Measurements from ENCODE around the gene TMEM205.
"Not testable (repeated sequence)": the region's sequence is repeated elsewhere in the genome, so short reads cannot be mapped to it uniquely, and the experiment has no call there.

TMEM205 gene

DNA sequence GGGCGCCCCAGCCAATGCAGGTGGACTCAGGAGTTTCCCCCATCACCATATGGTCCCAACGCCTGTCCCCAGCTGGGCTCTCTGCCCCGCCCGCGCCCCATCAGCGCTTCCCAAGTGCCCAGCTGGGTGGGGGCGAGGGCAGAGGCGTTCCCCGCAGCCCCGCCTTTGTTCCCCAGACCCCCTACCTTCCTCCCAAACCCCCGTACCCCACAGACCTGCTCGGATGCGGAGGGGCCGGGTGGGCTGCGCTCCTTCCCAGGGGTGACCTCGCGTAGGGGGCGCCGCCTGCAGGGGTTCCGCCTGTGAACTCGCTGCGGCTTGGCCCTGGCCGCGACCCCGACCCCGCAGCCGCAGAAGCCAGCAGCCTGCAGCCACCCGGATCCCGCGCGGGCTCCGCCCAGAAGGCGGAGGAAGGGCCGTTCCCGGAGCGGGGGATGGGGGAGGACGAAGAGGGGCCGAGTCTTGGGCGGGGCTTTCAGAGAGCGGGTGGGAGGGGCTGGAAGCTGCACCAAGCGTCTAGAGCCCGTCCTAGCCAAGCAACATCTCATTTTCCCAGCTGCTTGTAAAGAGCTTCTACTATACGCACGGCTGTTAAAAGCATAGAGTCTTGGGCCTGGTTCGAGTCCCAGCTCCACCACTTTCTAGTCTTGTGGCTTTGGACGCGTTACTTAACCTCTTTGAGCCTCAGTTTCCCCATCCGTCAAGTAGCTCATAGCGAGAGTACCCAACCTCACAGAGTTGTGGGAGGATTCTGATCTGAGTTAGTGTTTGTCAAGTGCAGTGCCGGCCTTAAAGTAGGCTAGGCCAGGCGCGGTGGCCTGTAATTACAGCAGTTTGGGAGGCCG, 6.6 kb downstream of the TMEM205 start, which contains the start of gene RAB3D:
TSS of gene RAB3D (minus strand) at position 404 of the 845 bp plus-strand sequence. CDS start 2,258 bp downstream, outside the sequence.
- DNase-seq (ENCODE audit: low read depth), result peak; percentile 72

DNA sequence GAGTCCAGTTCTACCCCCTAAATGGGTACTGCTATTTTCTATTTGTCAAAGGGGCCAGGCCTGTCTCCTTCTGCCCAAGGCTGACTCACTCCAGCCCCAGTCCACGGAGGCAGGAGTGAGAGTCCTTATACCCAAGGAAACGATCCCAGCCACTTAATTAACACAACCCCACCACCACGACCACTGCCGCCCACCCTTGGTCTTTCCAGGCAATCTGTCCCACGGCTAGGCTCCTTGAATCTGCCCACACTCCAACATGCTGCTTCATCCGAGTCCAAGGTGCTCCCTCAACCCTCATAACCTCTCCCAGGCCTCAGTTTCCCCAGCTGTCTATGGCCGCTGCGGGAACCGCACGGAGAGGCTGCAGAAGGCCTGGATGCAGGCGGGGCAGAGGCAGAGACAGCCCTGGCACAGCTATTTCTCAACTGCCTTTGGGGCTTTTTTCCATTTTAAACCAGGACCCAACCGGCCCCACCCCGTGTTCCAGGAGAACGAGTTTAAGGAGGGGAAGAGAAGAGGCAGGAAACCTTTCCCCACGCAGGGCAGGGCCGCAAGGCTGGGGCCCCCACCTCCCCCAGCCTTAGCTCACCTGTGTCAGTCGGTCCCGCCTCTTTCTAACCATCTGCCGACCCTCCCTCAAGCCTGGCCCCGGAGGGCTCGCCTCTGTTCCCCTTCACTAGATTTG, 7.4 kb downstream of the TMEM205 start:
- no peak for DNase-seq (ENCODE audit: low read depth)

DNA sequence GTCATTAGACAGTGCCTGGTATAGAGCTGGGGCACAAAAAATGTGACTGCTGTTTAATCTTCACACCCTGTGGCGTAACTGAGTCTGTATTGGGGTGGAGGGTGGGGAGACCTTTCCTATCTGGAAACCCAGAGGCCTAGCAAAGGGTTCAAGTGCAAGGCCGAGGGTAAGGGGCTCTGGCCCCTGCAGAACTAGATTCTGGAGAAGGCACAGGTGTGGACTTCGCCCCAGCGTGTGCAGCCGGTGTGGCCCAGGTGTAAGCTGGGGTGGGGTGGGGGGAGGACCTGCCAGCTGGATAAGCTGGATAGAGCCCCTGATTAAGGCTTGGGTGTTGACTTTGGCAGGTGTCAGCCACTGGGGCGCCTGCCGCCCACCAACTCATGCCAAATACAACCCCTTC, 7.9 kb downstream of the TMEM205 start:
- no peak for DNase-seq (ENCODE audit: low read depth)

DNA sequence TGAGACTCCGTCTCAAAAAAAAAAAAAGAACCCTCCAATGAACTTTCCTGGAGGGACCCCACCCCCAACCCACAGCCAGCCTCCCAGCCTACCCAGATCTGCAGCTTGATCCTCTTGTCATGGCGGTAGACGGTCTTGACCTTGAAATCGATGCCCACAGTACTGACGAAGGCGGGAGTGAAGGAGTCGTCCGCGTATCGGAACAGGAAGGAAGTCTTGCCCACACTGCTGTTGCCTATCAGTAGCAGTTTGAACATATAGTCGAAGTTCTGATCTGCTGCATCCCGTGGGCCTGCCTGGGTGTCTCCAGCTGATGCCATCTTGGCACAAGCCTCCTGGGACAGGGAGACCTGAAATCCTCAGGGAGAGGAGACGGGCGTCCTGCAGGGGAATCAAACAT, 9.0 kb downstream of the TMEM205 start:
- DNase-seq (ENCODE audit: low read depth), result no peak

DNA sequence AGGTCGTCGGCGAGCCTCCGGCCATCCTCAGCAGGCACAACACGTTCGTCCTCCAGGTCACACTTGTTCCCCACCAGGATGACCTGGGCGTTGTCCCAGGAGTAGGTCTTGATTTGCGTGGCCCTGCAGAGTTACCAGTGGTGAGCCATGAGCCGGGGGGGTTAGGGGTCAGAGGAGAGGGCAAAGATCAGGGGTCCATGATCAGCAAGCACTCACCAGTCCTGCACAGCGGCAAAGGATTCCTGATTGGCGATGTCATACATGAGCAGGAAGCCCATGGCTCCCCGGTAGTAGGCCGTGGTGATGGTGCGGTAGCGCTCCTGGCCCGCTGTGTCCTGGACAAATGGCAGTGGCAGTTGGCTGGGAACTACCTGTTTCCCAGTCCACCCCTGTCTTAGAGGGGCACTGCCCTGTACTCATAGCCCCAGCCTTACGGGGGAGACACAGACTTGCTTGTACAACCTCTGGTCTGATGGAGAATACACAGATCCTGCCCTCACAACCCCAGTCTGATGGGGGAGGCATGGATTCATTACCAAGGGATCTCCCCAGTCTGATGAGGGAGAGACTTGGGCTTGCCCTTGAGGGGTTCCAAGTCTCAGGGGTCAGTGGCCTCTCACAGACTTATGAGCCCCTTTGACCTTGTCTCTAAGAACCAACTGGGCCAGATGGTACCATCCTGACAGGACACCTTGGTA, 10.5 kb downstream of the TMEM205 start:
- DNase-seq (ENCODE audit: low read depth), result no peak

DNA sequence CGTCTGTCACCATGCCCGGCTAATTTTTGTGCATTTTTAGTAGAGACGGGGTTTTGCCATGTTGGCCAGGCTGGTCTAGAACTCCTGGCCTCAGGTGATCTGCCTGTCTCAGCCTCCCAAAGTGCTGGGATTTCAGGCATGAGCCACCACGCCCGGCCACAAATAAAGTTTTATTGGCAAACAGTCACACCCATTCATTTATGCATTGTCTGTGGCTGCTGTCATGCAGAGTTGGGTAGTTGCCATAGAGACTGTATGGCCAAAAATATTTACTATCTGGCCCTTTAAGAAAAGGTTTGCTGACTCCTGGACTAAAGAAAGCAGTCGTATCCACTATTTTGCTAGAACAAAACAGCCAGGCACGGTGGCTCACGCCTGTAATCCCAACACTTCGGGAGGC, 12.2 kb downstream of the TMEM205 start:
- DNase-seq (ENCODE audit: low read depth), result not testable (repeated sequence)

DNA sequence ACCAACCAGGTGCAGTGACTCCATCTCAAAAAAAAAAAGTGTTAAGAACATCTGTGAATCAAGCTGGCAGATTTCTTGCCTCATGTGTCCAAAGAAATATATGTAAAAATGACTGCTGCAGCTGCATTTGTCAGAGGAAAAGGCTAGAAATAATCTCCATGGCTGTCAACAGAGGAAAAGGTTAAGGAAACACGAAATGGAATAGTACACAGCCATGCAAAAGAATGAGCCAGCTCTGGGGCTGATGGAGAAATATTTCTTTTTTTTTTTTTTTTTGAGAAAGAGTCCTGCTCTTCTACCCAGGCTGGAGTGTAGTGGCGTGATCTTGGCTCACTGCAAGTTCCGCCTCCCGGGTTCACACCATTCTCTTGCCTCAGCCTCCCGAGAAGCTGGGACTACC, 13.2 kb downstream of the TMEM205 start:
- DNase-seq (ENCODE audit: low read depth), result no peak

DNA sequence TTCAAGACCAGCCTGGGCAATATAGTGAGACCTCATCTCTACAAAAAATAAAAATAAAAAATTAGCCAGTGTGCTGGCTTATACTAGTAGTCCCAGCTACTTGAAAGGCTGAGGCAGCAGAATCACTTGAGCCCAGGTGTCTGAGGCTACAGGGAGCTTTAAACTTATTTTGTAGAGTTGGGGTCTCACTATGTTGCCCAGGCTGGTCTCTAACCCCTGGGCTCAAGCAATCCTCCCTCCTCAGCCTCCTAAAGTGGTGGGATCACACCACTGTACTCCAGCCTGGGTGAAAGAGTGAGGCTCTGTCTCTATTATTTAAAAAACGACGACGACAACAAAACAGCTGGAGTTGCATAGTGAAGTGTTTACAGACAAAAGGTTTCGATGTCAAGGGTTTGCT, 14.6 kb downstream of the TMEM205 start:
- DNase-seq (ENCODE audit: low read depth), result no peak

DNA sequence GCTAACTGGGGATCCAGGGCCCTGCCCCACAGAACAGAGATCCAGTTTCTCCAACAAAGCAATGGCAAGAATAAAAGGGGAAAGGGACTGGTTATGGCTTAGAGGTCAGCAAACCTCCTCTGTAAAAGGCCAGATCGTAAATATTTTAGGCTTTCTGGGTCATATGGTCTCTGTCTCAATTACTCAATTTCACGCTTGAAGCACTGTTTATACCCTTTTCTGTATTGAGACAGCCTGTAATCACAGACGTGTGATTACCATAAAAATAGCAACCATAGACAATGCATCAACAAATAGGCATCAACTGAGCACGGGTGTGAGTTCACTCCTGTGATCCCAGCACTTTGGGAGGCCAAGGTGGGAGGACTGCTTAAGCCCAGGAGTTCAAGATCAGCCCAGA, 15.9 kb downstream of the TMEM205 start:
- DNase-seq (ENCODE audit: low read depth), result no peak

DNA sequence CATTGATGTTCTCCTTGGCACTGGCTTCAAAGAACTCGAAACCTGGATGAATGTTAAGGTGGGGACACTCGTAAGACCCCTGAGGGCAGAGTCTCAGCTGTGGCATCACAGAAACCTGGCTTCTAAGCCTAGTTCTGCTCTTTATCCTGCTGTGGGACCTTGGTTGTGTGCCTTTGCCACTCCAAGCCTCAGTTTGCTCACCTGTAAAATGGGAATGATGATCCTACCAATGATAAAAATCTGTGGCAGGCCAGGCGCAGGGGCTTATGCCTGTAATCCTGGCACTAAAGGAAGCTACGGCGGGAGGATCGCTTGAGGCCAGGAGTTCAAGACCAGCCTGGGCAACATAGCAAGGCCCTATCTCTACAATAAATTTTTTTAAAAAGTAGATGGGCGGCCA, 20.5 kb downstream of the TMEM205 start:
- DNase-seq (ENCODE audit: low read depth), result no peak

DNA sequence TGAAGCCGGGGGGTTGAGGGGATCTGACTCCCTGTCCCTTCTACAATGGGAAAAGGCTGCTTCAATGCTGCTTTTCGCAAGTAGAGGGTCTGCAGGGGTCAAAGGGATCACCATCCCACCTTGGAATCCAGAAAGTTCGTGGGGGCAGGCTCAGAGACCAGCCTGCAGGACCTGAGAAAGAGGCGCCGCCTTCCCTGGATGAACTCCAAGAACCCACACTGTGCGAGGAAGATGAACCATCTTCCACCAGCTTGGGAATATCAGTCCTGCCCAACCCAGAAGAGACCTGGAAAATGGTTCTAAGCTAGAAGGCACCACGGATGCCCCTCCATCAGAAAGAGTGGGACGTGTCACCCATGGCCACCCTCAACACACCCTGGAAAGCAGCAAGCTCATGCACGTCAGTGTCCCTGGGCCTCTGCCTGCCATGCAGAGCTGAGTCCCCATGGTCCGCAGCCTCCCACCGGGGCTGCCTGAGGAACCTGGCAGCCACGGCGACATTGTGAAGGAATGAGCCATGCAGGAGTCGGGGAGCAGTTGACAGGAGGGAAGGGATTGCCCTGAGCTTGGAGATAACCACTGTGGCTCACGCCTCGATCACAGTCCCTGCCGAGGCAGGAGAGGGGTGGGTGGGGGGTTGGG, 21.2 kb downstream of the TMEM205 start:
- DNase-seq (ENCODE audit: low read depth), result no peak

DNA sequence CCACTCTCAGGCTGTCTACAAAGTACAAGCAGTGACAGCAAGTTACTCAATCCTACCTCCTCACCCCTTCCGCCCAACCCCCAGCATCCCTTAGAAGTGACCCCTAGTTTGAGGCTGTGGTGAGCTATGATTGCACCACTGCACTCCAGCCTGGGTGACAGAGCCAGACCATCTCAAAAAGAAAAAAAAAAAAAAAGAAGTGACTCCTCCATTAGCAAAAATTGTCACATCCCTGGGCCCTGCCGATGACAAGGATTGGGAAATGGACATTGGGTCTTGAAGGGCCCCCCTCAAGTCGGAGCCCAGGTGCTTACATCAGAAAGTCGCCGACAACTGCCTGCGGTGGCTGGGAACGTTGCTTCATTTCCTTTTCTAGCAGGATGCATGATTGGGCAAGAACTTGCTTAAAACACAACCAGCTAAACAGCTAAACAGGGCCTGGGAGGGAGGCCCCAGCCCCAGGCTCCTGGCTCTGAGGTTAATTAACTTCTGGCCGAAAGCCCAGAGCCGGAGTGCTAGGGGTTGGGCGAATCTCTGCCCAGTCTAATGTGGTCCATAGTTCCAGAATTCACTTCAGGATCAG, 21.9 kb downstream of the TMEM205 start:
- no peak for DNase-seq (ENCODE audit: low read depth)

DNA sequence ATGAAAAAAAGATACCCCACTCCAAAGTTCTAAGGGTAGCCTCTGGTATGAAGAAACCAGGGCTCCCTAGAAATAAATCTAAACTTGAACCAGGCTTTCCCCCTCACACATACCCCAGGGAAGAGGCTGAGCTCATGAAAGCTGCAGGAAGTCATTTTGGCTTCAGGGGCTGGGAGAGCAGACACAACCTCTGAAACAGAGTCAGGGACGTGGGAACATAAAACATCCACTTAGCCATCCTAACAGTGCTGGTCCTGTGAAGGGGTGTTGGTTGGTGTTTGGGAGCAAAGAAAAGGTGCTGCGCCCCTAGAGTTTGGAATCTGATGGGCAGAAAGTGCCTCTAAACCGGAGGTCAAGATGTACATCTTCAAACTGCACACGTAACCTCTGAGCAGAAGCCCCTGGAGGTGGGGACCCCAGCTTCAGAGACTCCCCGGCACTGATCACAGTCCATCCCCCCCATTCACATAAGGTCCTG, 22.4 kb downstream of the TMEM205 start:
- DNase-seq (ENCODE audit: low read depth), result no peak

DNA sequence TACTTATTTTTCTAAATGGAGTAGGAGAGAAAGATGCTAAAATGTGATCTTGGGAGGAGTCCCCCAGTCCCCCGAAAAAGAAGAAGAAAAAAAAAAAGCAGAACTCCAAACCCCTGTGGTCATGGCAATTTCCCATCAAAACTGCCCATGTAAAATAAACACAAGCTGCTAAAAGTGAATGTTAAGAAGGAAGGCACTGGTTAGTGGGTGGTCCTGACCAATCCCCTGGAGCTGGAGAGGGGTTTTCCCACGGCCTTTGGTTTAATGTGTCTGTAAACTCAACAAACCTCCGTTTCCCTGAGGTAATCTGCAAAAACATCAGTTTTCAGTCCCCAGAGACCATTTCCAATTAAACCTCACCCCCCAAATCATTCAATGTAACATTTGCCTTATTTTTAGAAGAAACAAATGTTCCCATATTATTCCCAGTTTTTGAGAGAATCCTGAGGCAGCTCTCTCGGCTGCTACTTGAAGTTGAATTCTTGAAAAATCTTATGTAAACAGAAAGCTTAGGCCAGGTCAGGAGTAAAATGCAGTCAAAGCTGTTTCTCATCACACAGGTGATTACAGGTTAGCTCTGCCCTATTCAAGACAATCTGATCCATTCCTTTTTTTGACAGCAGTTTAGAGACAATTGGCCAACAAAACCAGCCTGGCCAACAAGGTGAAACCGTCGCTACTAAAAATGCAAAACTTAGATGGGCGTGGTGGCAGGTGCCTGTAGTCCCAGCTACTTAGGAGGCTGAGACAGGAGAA, 23.6 kb downstream of the TMEM205 start:
- no peak for DNase-seq (ENCODE audit: low read depth)

DNA sequence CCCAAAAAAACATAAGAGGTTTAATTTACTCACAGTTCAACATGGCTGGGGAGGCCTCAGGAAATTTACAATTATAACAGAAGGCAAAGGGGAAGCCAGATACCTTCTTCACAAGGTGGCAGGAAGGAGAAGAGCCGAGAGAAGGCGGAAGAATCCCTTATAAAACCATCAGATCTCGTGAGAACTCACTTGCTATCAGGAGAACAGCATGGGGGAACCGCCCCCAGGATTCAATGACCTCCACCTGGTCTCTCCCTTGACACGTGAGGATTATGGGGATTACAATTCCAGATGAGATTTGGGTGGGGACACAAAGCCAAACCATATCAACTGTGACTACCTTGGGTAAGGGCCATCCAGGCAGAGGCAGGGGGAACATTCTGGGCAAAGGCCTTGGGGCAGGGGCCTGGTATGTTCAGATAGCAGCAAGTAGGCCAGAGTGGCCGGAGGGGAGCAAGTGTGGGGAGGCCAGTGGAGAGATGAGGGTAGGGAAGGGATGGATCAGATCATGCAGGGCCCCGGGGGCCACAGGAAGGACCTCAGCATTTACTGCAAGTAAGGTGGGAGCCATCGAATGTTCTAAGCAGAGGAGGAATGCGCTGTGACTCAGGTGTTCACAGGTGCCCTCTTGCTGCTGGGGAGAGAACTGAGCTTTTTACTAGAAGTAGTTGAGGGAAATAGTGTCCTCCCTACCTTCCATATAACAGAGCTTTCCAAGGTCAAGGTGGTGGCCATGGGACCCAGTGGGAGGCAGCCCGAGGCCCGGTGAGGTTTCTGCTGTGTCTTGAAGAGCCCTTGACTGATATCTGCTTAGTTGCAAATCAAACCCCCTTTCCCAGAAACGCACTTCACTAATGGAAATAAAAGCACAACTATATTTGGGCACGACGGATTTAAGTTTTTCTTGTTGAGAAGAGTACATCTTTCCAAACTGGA, 24.6 kb downstream of the TMEM205 start:
- DNase-seq (ENCODE audit: low read depth), result no peak

DNA sequence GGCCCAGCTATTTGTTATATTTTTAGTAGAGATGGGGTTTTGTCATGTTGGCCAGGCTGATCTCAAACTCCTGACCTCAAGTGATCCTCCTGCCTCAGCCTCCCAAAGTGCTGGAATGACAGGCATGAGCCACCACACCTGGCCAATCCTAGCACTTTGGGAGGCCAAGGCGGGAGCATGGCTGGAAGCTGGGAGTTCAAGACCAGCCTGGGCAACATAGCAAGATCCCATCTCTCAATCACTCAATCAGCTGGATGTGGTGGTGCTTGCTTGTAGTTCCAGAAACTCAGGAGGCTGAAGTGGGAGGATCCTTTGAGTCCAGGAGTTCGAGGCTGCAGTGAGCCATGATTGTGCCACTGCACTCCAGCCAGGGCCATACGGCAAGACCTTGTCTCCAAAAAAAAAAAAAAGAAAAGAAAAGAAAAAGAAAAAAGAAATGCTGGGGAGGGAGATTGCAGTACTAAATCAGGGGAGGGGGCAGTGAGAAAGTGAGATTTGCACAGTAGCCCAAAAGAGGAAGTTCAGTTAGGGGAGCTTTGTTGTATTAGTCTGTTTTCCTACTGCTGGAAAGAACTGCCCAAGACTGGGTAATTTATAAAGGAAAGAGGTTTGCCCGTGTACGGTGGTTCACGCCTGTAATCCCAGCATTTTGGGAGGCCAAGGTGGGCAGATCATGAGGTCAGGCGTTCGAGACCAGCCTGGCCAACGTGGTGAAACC, 25.6 kb downstream of the TMEM205 start:
- DNase-seq (ENCODE audit: low read depth), result not testable (repeated sequence)

DNA sequence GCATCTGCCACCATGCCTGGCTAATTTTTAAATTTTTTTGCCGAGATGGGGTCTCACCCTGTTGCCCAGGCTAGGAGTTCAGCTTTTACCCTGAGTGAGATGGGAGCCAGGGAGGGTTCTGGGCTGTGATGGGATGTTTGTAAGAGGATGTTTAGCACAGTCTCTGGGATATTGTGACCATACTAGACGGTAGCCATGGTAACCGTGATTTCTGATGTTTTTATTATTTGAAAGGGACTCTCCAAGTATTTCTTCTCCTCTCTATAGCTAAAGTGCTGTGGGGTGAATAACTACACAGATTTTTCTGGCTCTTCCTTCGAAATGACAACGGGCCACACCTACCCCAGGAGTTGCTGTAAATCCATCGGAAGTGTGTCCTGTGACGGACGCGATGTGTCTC, 39.7 kb downstream of the TMEM205 start:
- no peak for DNase-seq (ENCODE audit: low read depth)

DNA sequence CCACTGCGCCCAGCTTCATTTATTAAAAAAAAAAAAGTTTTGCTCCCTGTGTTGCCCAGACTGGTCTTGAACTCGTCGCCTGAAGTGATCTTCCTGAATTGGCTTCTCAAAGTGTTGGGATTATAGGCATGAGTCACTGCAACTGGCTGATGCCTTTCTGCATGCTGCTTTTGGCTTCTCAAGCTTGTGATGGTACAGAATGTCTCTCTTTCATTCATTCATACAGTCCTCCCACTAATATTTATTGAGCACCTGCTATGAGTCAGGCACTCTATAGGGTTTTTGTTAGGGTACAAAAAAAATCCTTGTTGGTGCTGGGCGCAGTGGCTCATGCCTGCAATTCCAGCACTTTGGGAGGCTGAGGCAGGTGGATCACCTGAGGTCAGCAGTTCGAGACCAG, 41.1 kb downstream of the TMEM205 start:
- no peak for DNase-seq (ENCODE audit: low read depth)

DNA sequence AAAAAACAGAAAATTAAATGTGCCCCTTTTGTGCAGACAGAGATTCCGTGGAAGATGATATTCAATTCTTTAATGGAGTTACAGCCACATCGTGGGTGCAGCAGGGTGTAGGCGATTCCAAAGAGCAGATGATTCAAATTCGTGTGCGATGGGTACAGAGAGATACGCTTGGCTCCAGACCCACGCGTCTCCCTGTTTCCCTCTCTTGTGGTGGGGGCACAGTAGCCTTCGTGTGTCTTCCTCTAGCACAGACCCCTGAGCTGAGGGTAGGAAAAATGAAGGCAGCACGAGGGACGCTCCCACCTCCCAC, 45.3 kb downstream of the TMEM205 start:
- DNase-seq (ENCODE audit: low read depth), result no peak

Measured in activated T-cell treated with anti-CD3 and anti-CD28 coated beads for 1 hour (primary cell).